PC-9 (cell line): ENCODE measurements around the gene CMC1. TPM values are rescaled to one million over a fixed set of nuclear protein-coding genes. Genes with fewer than 3 reads are reported as not detected.

Experiments
- BruUV-seq: library from RNA; stranded (reverse); fragments of 400-500 nt; replicated peaks from 2 replicates; lab custom pipeline; 2021; lab: Mats Ljungman, UMichigan
- CTCF ChIA-PET: fragments of 300-600 bp; sonication (Branson Sonifier 250); formaldehyde crosslinking; loops from one replicate; lab custom pipeline; 2022; ENCODE audit warnings: antibody characterized with exemption; lab: Charles Lee
- POLR2A ChIA-PET: fragments of 300-600 bp; sonication (Branson Sonifier 250); formaldehyde crosslinking; loops from one replicate; lab custom pipeline; 2022; ENCODE audit warnings: antibody characterized with exemption; ENCODE audit not compliant: unreplicated experiment; lab: Charles Lee
- DNase-seq, 2 experiments: peaks; one replicate each; pipeline versions ENCODE4 v3.0.0 to v3.0.0-alpha.2; 2015 to 2022; ENCODE audit warnings: mixed read lengths in 1 of 2
- H2AFZ ChIP-seq: fragments of 200-600 bp; sonication (generic); 2 replicates; pipeline ENCODE4 v1.8.1; 2017; ENCODE audit warnings: antibody characterized with exemption
- H3F3A ChIP-seq: fragments of 200-600 bp; sonication (generic); 2 replicates; pipeline ENCODE4 v1.8.1; 2017; ENCODE audit warnings: antibody characterized with exemption, mild to moderate bottlenecking, low read depth; ENCODE audit not compliant: insufficient read depth
- H3K27ac ChIP-seq: fragments of 200-600 bp; sonication (generic); 2 replicates; pipeline ENCODE4 v1.6.1; 2016; ENCODE audit warnings: mixed run types
- H3K27me3 ChIP-seq: fragments of 200-600 bp; sonication (generic); 2 replicates; pipeline ENCODE4 v1.6.1; 2016; ENCODE audit warnings: low read depth, mixed run types; ENCODE audit not compliant: insufficient read depth
- H3K36me3 ChIP-seq: fragments of 200-600 bp; sonication (generic); 2 replicates; pipeline ENCODE4 v1.6.1; 2016; ENCODE audit warnings: low read depth, mixed run types
- H3K4me1 ChIP-seq: fragments of 200-600 bp; sonication (generic); replicated peaks from 2 replicates; pipeline ENCODE4 v1.6.1; 2016; ENCODE audit warnings: mixed run types; ENCODE audit not compliant: insufficient read depth
- H3K4me2 ChIP-seq: fragments of 200-600 bp; sonication (generic); 2 replicates; pipeline ENCODE4 v1.6.1; 2017; ENCODE audit warnings: mixed run types
- H3K4me3 ChIP-seq: fragments of 200-600 bp; sonication (generic); 2 replicates; pipeline ENCODE4 v1.6.1; 2016; ENCODE audit warnings: mixed run types
- H3K79me2 ChIP-seq: fragments of 200-600 bp; sonication (generic); 2 replicates; pipeline ENCODE4 v1.6.1; 2017; ENCODE audit warnings: low read depth, mixed run types
- H3K9me2 ChIP-seq: fragments of 200-600 bp; sonication (generic); 2 replicates; pipeline ENCODE4 v1.8.1; 2017; ENCODE audit warnings: mild to moderate bottlenecking; ENCODE audit not compliant: insufficient read depth
- H3K9me3 ChIP-seq: fragments of 200-600 bp; sonication (generic); 2 replicates; pipeline ENCODE4 v1.8.1; 2016; ENCODE audit warnings: low read depth; ENCODE audit not compliant: insufficient read depth
- H4K20me1 ChIP-seq: fragments of 200-600 bp; sonication (generic); 2 replicates; pipeline ENCODE4 v1.8.1; 2017; ENCODE audit not compliant: insufficient read depth
- CTCF ChIP-seq: fragments of 200-600 bp; sonication (generic); conservative IDR thresholded peaks from 2 replicates; pipeline ENCODE4 v1.6.1; 2017; ENCODE audit warnings: mixed run types, antibody characterized with exemption, mild to moderate bottlenecking, moderate library complexity
- EZH2 ChIP-seq: fragments of 200-600 bp; sonication (generic); IDR thresholded peaks from 2 replicates; pipeline ENCODE4 v1.8.0; 2017; ENCODE audit warnings: antibody characterized with exemption, low read depth
- intact Hi-C: fragments of 100-400 bp; cut with micrococcal nuclease; formaldehyde crosslinking; loops from one replicate; pipeline ENCODE4 v1.10.0; 2022; ENCODE audit not compliant: unreplicated experiment
- total RNA-seq: library from RNA; stranded (reverse); gene quantifications from 2 replicates; pipeline ENCODE4 v1.2.3, GENCODE V29; 2021

Gene CMC1
- total RNA-seq, 1 experiment from 2014 or later = 33.8 TPM

- Histone ChIP-seq H3K9me3 (no peaks in the 10 kb centered on the region), H3K36me3 (no peaks in the 10 kb centered on the region), H2AFZ (no peak overlapping the region), H3K9me2 (no peaks in the 10 kb centered on the region), H3K4me3 (no peak overlapping the region), H3K79me2 (no peaks in the 10 kb centered on the region), H3K4me2 (no peak overlapping the region), H3K4me1 (no peaks in the 10 kb centered on the region), H3K27ac (no peak overlapping the region), H3F3A (no peaks in the 10 kb centered on the region), H3K27me3 (no peaks in the 10 kb centered on the region), H4K20me1 (no peaks in the 10 kb centered on the region)
- ChIA-PET POLR2A (no interaction called here), CTCF (no interaction called here)
- TF ChIP-seq CTCF = no peak
- TF ChIP-seq EZH2 = no peak
- BruUV-seq = no TSS peak
- DNase-seq = no peak
- intact Hi-C loops = no loop called here
Observed at GRCh38 chr3:28215407-28215806, 26.0 kb upstream of the CMC1 start.

GRCh38 chr3:28218071-28218916, 23.1 kb upstream of the CMC1 start:
- CTCF ChIA-PET = no interaction called here
- no peaks in the 10 kb centered on the region for H3K27me3 ChIP-seq
- no peaks in the 10 kb centered on the region for H4K20me1 ChIP-seq
- no peak overlapping the region for H2AFZ ChIP-seq
- no peak for DNase-seq
- H3K9me3 ChIP-seq = no peaks in the 10 kb centered on the region
- H3K9me2 ChIP-seq = no peaks in the 10 kb centered on the region
- POLR2A ChIA-PET = interaction anchor here (0.5 kb wide), 1 partner anchor 1855 kb away, joined by 3 read pairs; no protein-coding TSS in a partner anchor
- TF ChIP-seq CTCF = no peak
- TF ChIP-seq EZH2 = no peak
- no peaks in the 10 kb centered on the region for H3K79me2 ChIP-seq
- no peak overlapping the region for H3K4me3 ChIP-seq
- no peaks in the 10 kb centered on the region for H3K4me1 ChIP-seq
- no peaks in the 10 kb centered on the region for H3K36me3 ChIP-seq
- H3K27ac ChIP-seq = no peak overlapping the region
- no peaks in the 10 kb centered on the region for H3F3A ChIP-seq
- no TSS peak for BruUV-seq
- intact Hi-C loops = no loop called here
- no peak overlapping the region for H3K4me2 ChIP-seq

- Histone ChIP-seq H3K79me2 (no peaks in the 10 kb centered on the region), H3K27ac (no peak overlapping the region), H3K36me3 (no peaks in the 10 kb centered on the region), H3K4me2 (no peak overlapping the region), H4K20me1 (no peaks in the 10 kb centered on the region), H3K9me3 (no peaks in the 10 kb centered on the region), H3K4me1 (no peaks in the 10 kb centered on the region), H3F3A (no peaks in the 10 kb centered on the region), H3K27me3 (no peaks in the 10 kb centered on the region), H3K9me2 (no peaks in the 10 kb centered on the region), H2AFZ (no peak overlapping the region), H3K4me3 (no peak overlapping the region)
- no peak for DNase-seq
- ChIA-PET CTCF (no interaction called here), POLR2A (no interaction called here)
- intact Hi-C loops = no loop called here
- TF ChIP-seq EZH2 = no peak
- no peak for TF ChIP-seq CTCF
- no TSS peak for BruUV-seq
Observed at GRCh38 chr3:28218917-28219198, 22.6 kb upstream of the CMC1 start.
